Mesenchymal stem cell (in vitro differentiated cells and primary cell): Measurements from ENCODE around the gene VCAM1.
"Not testable (repeated sequence)": the region's sequence is repeated elsewhere in the genome, so short reads cannot be mapped to it uniquely, and the experiment has no call there.

Experiments
- DNase-seq: peaks from one replicate; pipeline ENCODE4 v3.0.0-alpha.2; 2013
- H2AFZ ChIP-seq: one replicate; pipeline ENCODE4 v1.6.1; 2013; ENCODE audit warnings: low read depth, mild to moderate bottlenecking, control low read depth, inconsistent platforms, low read length, moderate library complexity
- H2AK5ac ChIP-seq: 2 replicates; pipeline ENCODE4 v1.6.1; 2013; ENCODE audit warnings: low read length, moderate library complexity, mild to moderate bottlenecking, inconsistent platforms; ENCODE audit not compliant: severe bottlenecking
- H2BK120ac ChIP-seq: one replicate; pipeline ENCODE4 v1.6.1; 2013; ENCODE audit warnings: low read depth, mild to moderate bottlenecking, inconsistent platforms, low read length, moderate library complexity
- H2BK12ac ChIP-seq, 2 experiments: one replicate each; pipeline ENCODE4 v1.6.1; 2013; ENCODE audit warnings: inconsistent platforms in 2 of 2, low read length in 2 of 2, mild to moderate bottlenecking in 2 of 2, moderate library complexity in 2 of 2, control low read depth in 1 of 2
- H2BK15ac ChIP-seq: one replicate; pipeline ENCODE4 v1.6.1; 2013; ENCODE audit warnings: mild to moderate bottlenecking, low read depth, inconsistent platforms; ENCODE audit not compliant: poor library complexity, severe bottlenecking
- H2BK5ac ChIP-seq: 2 replicates; pipeline ENCODE4 v1.6.1; 2013; ENCODE audit warnings: low read depth, mild to moderate bottlenecking, low read length, control low read depth, inconsistent platforms; ENCODE audit not compliant: poor library complexity, severe bottlenecking
- H3K14ac ChIP-seq, 2 experiments: one replicate each; pipeline ENCODE4 v1.6.1; 2013; ENCODE audit warnings: inconsistent platforms in 2 of 2, low read length in 2 of 2, control low read depth in 1 of 2, mild to moderate bottlenecking in 1 of 2, moderate library complexity in 1 of 2
- H3K18ac ChIP-seq, 2 experiments: one replicate each; pipeline ENCODE4 v1.6.1; 2013; ENCODE audit warnings: inconsistent platforms in 2 of 2, low read length in 2 of 2, control low read depth in 1 of 2, low read depth in 1 of 2, mild to moderate bottlenecking in 1 of 2
- H3K23ac ChIP-seq, 2 experiments: one replicate each; pipeline ENCODE4 v1.6.1; 2013; ENCODE audit warnings: inconsistent platforms in 2 of 2, low read length in 2 of 2, mild to moderate bottlenecking in 2 of 2, moderate library complexity in 2 of 2, control low read depth in 1 of 2
- H3K27ac ChIP-seq: 2 replicates; pipeline ENCODE4 v1.5.1; 2013; ENCODE audit warnings: mild to moderate bottlenecking, moderate library complexity, low read length, control low read depth, inconsistent platforms; ENCODE audit not compliant: poor library complexity, severe bottlenecking
- H3K27me3 ChIP-seq, 2 experiments: 2 replicates each; pipeline versions ENCODE4 v1.6.1 to v1.7.0; 2013; ENCODE audit warnings: low read length in 2 of 2, mild to moderate bottlenecking in 2 of 2, moderate library complexity in 2 of 2, control low read depth in 1 of 2, inconsistent platforms in 1 of 2; ENCODE audit not compliant: control insufficient read depth in 1 of 2, insufficient read depth in 1 of 2
- H3K36me3 ChIP-seq, 2 experiments: 2 replicates each; pipeline versions ENCODE4 v1.6.1 to v1.7.0; 2013; ENCODE audit warnings: low read length in 2 of 2, control low read depth in 1 of 2, inconsistent platforms in 1 of 2, low read depth in 1 of 2, mild to moderate bottlenecking in 1 of 2; ENCODE audit not compliant: insufficient read depth in 2 of 2, control insufficient read depth in 1 of 2
- H3K4ac ChIP-seq, 2 experiments: one replicate each; pipeline ENCODE4 v1.6.1; 2013; ENCODE audit warnings: inconsistent platforms in 2 of 2, low read length in 2 of 2, mild to moderate bottlenecking in 2 of 2, moderate library complexity in 2 of 2, control low read depth in 1 of 2, low read depth in 1 of 2
- H3K4me1 ChIP-seq: 2 replicates; pipeline ENCODE4 v1.6.1; 2013; ENCODE audit warnings: low read depth, low read length, control low read depth; ENCODE audit not compliant: control insufficient read depth, insufficient read depth
- H3K4me2 ChIP-seq: 2 replicates; pipeline ENCODE4 v1.6.1; 2013; ENCODE audit warnings: low read length, mild to moderate bottlenecking, inconsistent platforms; ENCODE audit not compliant: poor library complexity, severe bottlenecking
- H3K4me3 ChIP-seq, 2 experiments: 2 replicates each; pipeline versions ENCODE4 v1.5.1 to v1.7.0; 2013; ENCODE audit warnings: low read length in 2 of 2, mild to moderate bottlenecking in 2 of 2, control low read depth in 1 of 2, low read depth in 1 of 2; ENCODE audit not compliant: insufficient read depth in 1 of 2
- H3K79me1 ChIP-seq: replicated peaks from 2 replicates; pipeline ENCODE4 v1.6.1; 2013; ENCODE audit warnings: mild to moderate bottlenecking, control low read depth, low read length, inconsistent platforms; ENCODE audit not compliant: poor library complexity, severe bottlenecking
- H3K9ac ChIP-seq: 2 replicates; pipeline ENCODE4 v1.7.0; 2013; ENCODE audit warnings: mild to moderate bottlenecking, low read length, moderate library complexity
- H3K9me3 ChIP-seq: 2 replicates; pipeline ENCODE4 v1.7.0; 2013; ENCODE audit warnings: mild to moderate bottlenecking, low read length; ENCODE audit not compliant: control insufficient read depth
- H4K8ac ChIP-seq: one replicate; pipeline ENCODE4 v1.6.1; 2013; ENCODE audit warnings: inconsistent platforms, mild to moderate bottlenecking, low read length, moderate library complexity
- H4K91ac ChIP-seq: one replicate; pipeline ENCODE4 v1.6.1; 2013; ENCODE audit warnings: mild to moderate bottlenecking, low read length, inconsistent platforms
- WGBS: methylation state at CpG from one replicate; pipeline ENCODE4 v1.1.7; 2013; ENCODE audit warnings: mixed read lengths; 5-methylcytosine and 5-hydroxymethylcytosine counted together

The VCAM1 gene

DNA sequence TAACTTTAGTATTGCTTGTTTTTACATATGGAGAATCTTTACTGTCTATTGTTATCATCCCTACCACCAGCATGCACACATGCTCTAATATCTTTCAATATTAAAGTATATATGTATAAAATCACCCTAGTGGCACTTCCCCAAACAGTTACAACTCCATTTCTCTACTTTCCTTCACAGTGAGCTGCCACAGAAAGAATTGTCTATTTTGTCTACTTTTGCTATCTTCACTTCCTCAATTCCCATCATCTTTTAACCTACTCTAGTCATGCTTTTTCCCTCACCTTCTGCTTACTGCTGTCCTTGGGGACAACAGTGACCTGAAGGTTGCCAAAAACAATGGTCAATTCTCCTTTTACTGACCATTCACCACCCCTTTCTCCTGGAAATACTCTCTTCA lies 59.2 kb downstream of the VCAM1 start:
- H3K9ac ChIP-seq, result no peak overlapping the region
- no peak overlapping the region for H2BK120ac ChIP-seq
- H4K91ac ChIP-seq, result no peak overlapping the region
- H3K18ac ChIP-seq, result no peak overlapping the region
- no peak overlapping the region for H2BK5ac ChIP-seq
- DNase-seq, result no peak
- no peak overlapping the region for H2BK12ac ChIP-seq
- H3K27ac ChIP-seq, result no peak overlapping the region
- no peaks in the 10 kb centered on the region for H3K79me1 ChIP-seq
- no peaks in the 10 kb centered on the region for H3K36me3 ChIP-seq
- H3K14ac ChIP-seq, result no peak overlapping the region
- H3K27me3 ChIP-seq, result no peaks in the 10 kb centered on the region
- no peak overlapping the region for H3K4me3 ChIP-seq
- no peak overlapping the region for H3K4me2 ChIP-seq
- no peaks in the 10 kb centered on the region for H3K9me3 ChIP-seq
- no peaks in the 10 kb centered on the region for H3K4me1 ChIP-seq
- no peak overlapping the region for H3K23ac ChIP-seq
- H4K8ac ChIP-seq, result no peak overlapping the region
- no peak overlapping the region for H2AK5ac ChIP-seq
- H2AFZ ChIP-seq, result no peak overlapping the region
- H3K4ac ChIP-seq, result no peak overlapping the region
- no peak overlapping the region for H2BK15ac ChIP-seq

- DNase-seq, result no peak
- no peak overlapping the region for H3K27ac ChIP-seq
Observed at GRCh38 chr1:100780814-100781213, 61.3 kb downstream of the VCAM1 start.

GRCh38 chr1:100781728-100782127 lies 62.2 kb downstream of the VCAM1 start:
- H2AFZ ChIP-seq, H2AK5ac ChIP-seq: not testable (repeated sequence)

More at GRCh38 chr1:100780814-100781213, 61.3 kb downstream of the VCAM1 start:
- H2AFZ ChIP-seq, result no peak overlapping the region
- no peak overlapping the region for H2BK5ac ChIP-seq
- H3K9ac ChIP-seq, result no peak overlapping the region
- no peak overlapping the region for H3K14ac ChIP-seq
- H3K9me3 ChIP-seq, result no peaks in the 10 kb centered on the region
- no peak overlapping the region for H2BK15ac ChIP-seq
- no peaks in the 10 kb centered on the region for H3K79me1 ChIP-seq
- no peaks in the 10 kb centered on the region for H3K4me1 ChIP-seq
- H3K23ac ChIP-seq, result no peak overlapping the region
- no peak overlapping the region for H3K4ac ChIP-seq
- H4K91ac ChIP-seq, result no peak overlapping the region
- H3K4me3 ChIP-seq, result no peak overlapping the region
- H3K27me3 ChIP-seq, result no peaks in the 10 kb centered on the region
- no peak overlapping the region for H2AK5ac ChIP-seq
- no peak overlapping the region for H3K4me2 ChIP-seq
- no peaks in the 10 kb centered on the region for H3K36me3 ChIP-seq
- no peak overlapping the region for H2BK120ac ChIP-seq
- no peak overlapping the region for H3K18ac ChIP-seq
- H4K8ac ChIP-seq, result no peak overlapping the region
- no peak overlapping the region for H2BK12ac ChIP-seq

DNA sequence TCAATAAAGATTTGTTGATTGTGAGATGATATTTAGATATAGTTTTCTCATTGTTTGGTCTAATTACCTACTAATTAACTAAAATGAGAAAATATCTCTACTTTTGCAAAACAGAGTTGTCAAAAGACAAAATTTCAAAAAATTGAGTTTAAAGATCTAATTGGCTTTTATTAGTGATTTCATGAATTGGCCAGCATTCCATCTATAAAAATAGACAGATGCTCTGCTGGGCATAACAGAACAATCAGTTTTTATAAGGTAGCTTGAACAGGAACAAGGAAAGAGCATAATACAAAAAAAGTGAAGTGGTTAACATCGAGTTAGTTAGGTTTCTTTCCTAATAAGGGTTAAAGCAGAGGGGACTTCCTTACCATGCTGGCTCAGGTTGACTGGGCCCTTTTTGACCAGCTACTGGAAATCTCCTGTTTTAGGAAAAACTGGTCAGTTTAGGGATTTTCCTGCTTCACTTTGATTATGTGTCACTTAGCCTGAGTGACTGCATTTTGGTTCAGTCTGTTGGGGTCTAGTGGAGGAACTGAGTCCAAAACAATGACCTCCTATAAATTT lies 63.0 kb downstream of the VCAM1 start:
- Histone ChIP-seq H3K4me1 (no peaks in the 10 kb centered on the region), H3K9ac (no peak overlapping the region), H2AK5ac (no peak overlapping the region), H2AFZ (no peak overlapping the region), H4K8ac (no peak overlapping the region), H2BK120ac (no peak overlapping the region), H2BK12ac (no peak overlapping the region), H3K4me2 (no peak overlapping the region), H3K4ac (no peak overlapping the region), H2BK15ac (no peak overlapping the region), H3K79me1 (no peaks in the 10 kb centered on the region), H3K36me3 (no peaks in the 10 kb centered on the region), H3K9me3 (no peaks in the 10 kb centered on the region), H4K91ac (no peak overlapping the region), H3K23ac (no peak overlapping the region), H3K27me3 (no peaks in the 10 kb centered on the region), H3K14ac (no peak overlapping the region), H2BK5ac (no peak overlapping the region), H3K27ac (no peak overlapping the region), H3K4me3 (no peak overlapping the region), H3K18ac (no peak overlapping the region)
- 86% methylated on average over 1 of the region's 1 CpG for WGBS
- no peak for DNase-seq

More at GRCh38 chr1:100781728-100782127, 62.2 kb downstream of the VCAM1 start:
- not testable (repeated sequence) for H3K4me2 ChIP-seq, H3K23ac ChIP-seq, H3K36me3 ChIP-seq, H3K4me3 ChIP-seq, H2BK15ac ChIP-seq, H3K27ac ChIP-seq, H2BK5ac ChIP-seq, DNase-seq, H4K8ac ChIP-seq, H2BK12ac ChIP-seq, H2BK120ac ChIP-seq, H3K79me1 ChIP-seq, H3K18ac ChIP-seq, H4K91ac ChIP-seq, H3K4me1 ChIP-seq, H3K4ac ChIP-seq, H3K9me3 ChIP-seq, H3K9ac ChIP-seq, H3K27me3 ChIP-seq, H3K14ac ChIP-seq
- 85% methylated on average over 3 of the region's 3 CpGs for WGBS
